Caco-2 (cell line): ENCODE data around the gene SMS. TPM values are rescaled to one million over a fixed set of nuclear protein-coding genes. Genes with fewer than 3 reads are reported as not detected.

ENCODE experiments used
- BruUV-seq: library from RNA; stranded (reverse); fragments of 400-500 nt; replicated peaks from 2 replicates; lab custom pipeline; 2021; lab: Mats Ljungman, UMichigan
- CTCF ChIA-PET: fragments of 300-600 bp; sonication (Branson Sonifier 250); formaldehyde crosslinking; loops from one replicate; lab custom pipeline; 2022; ENCODE audit warnings: antibody characterized with exemption; lab: Charles Lee
- POLR2A ChIA-PET: fragments of 300-600 bp; sonication (Branson Sonifier 250); formaldehyde crosslinking; loops from one replicate; lab custom pipeline; 2022; ENCODE audit warnings: antibody characterized with exemption; lab: Charles Lee
- DNase-seq, 2 experiments: peaks; one replicate each; pipeline versions ENCODE4 v3.0.0 to v3.0.0-alpha.2; 2020 to 2022
- H3K27me3 ChIP-seq: replicated peaks from 2 replicates; pipeline ENCODE4 v1.6.0; 2011; ENCODE audit warnings: low read length; ENCODE audit not compliant: control insufficient read depth, insufficient read depth
- H3K36me3 ChIP-seq: 2 replicates; pipeline ENCODE4 v1.5.1; 2011; ENCODE audit warnings: low read length; ENCODE audit not compliant: control insufficient read depth, insufficient read depth
- H3K4me1 ChIP-seq: fragments of 250-450 bp; sonication (Bioruptor Pico); 2 replicates; pipeline ENCODE4 v1.5.1; 2020; ENCODE audit warnings: mild to moderate bottlenecking
- H3K4me3 ChIP-seq: 2 replicates; pipeline ENCODE4 v1.5.1; 2011; ENCODE audit warnings: low read depth, mild to moderate bottlenecking, control low read depth, low read length
- H3K9me3 ChIP-seq: fragments of 250-450 bp; sonication (Bioruptor Pico); 2 replicates; pipeline ENCODE4 v1.5.1; 2020; ENCODE audit warnings: mild to moderate bottlenecking, moderate library complexity
- H3K27ac Mint-ChIP-seq: one replicate; pipeline ENCODE4 v1.8.0; 2022; ENCODE audit warnings: mixed read lengths; ENCODE audit not compliant: unreplicated experiment
- H3K27me3 Mint-ChIP-seq: one replicate; pipeline ENCODE4 v1.8.0; 2022; ENCODE audit warnings: mixed read lengths; ENCODE audit not compliant: insufficient read depth, unreplicated experiment
- H3K36me3 Mint-ChIP-seq: one replicate; pipeline ENCODE4 v1.8.0; 2022; ENCODE audit warnings: mild to moderate bottlenecking, mixed read lengths; ENCODE audit not compliant: insufficient read depth, unreplicated experiment
- H3K4me1 Mint-ChIP-seq: one replicate; pipeline ENCODE4 v1.8.0; 2022; ENCODE audit warnings: low read depth, mixed read lengths; ENCODE audit not compliant: unreplicated experiment
- H3K4me3 Mint-ChIP-seq: one replicate; pipeline ENCODE4 v1.8.0; 2022; ENCODE audit warnings: mild to moderate bottlenecking, moderate library complexity, mixed read lengths; ENCODE audit not compliant: unreplicated experiment
- H3K9me3 Mint-ChIP-seq: one replicate; pipeline ENCODE4 v1.8.0; 2022; ENCODE audit warnings: mixed read lengths; ENCODE audit not compliant: unreplicated experiment
- CTCF ChIP-seq, 2 experiments: fragments of 200-600 bp in 1 of 2; IDR thresholded peaks; 1 replicate in 1 of 2; 2 replicates in 1 of 2; pipeline versions ENCODE4 v1.5.1 to v1.8.0; 2011 to 2022; ENCODE audit warnings: antibody characterized with exemption in 1 of 2, control low read depth in 1 of 2, inconsistent platforms in 1 of 2, low read depth in 1 of 2, low read length in 1 of 2, mild to moderate bottlenecking in 1 of 2, moderate library complexity in 1 of 2; ENCODE audit not compliant: insufficient read depth in 1 of 2, severe bottlenecking in 1 of 2, unreplicated experiment in 1 of 2
- intact Hi-C: fragments of 100-400 bp; cut with micrococcal nuclease; formaldehyde crosslinking; loops from one replicate; pipeline ENCODE4 v1.10.0; 2022; ENCODE audit not compliant: unreplicated experiment
- total RNA-seq: library from RNA; stranded (reverse); gene quantifications from 2 replicates; pipeline ENCODE4 v1.2.3, GENCODE V29; 2022

Gene SMS
- total RNA-seq, 1 experiment from 2014 or later = 158 TPM

- POLR2A ChIA-PET = no interaction called here
- Mint-ChIP-seq H3K4me3 (no peak overlapping the region), H3K9me3 (no peaks in the 10 kb centered on the region), H3K27ac (no peak overlapping the region), H3K36me3 (no peaks in the 10 kb centered on the region), H3K27me3 (no peaks in the 10 kb centered on the region), H3K4me1 (no peaks in the 10 kb centered on the region)
- intact Hi-C loops = no loop called here
- Histone ChIP-seq H3K27me3 (no peaks in the 10 kb centered on the region), H3K9me3 (no peaks in the 10 kb centered on the region), H3K4me1 (no peaks in the 10 kb centered on the region), H3K4me3 (no peak overlapping the region), H3K36me3 (no peaks in the 10 kb centered on the region)
- no peak for DNase-seq
- BruUV-seq = no TSS peak
- CTCF ChIA-PET = no interaction called here
- TF ChIP-seq CTCF (IDR thresholded peaks at IDR 0.05; ENCODE audit: insufficient read depth in 1 of 2, low read depth in 1 of 2, low read length in 1 of 2, severe bottlenecking in 1 of 2, unreplicated experiment in 1 of 2) = no peak
Measured at GRCh38 chrX:22032506-22032905, 92.0 kb downstream of the SMS start.

- Histone ChIP-seq H3K9me3 (no peaks in the 10 kb centered on the region), H3K4me1 (no peaks in the 10 kb centered on the region), H3K27me3 (no peaks in the 10 kb centered on the region), H3K36me3 (no peaks in the 10 kb centered on the region), H3K4me3 (no peak overlapping the region)
- no peak for TF ChIP-seq CTCF (IDR thresholded peaks at IDR 0.05; ENCODE audit: insufficient read depth in 1 of 2, low read depth in 1 of 2, low read length in 1 of 2, severe bottlenecking in 1 of 2, unreplicated experiment in 1 of 2)
- no TSS peak for BruUV-seq
- DNase-seq = no peak
- no peaks in the 10 kb centered on the region for H3K27me3 Mint-ChIP-seq
- H3K27ac Mint-ChIP-seq = no peak overlapping the region
- CTCF ChIA-PET = no interaction called here
- H3K36me3 Mint-ChIP-seq = no peaks in the 10 kb centered on the region
- H3K4me3 Mint-ChIP-seq = no peak overlapping the region
- POLR2A ChIA-PET = no interaction called here
- intact Hi-C loops = no loop called here
- H3K9me3 Mint-ChIP-seq = no peaks in the 10 kb centered on the region
- H3K4me1 Mint-ChIP-seq = no peaks in the 10 kb centered on the region
Measured at GRCh38 chrX:22033818-22034217, 93.3 kb downstream of the SMS start.

GRCh38 chrX:22035236-22035635, 94.7 kb downstream of the SMS start:
- H3K4me3 ChIP-seq = no peak overlapping the region
- H3K27me3 ChIP-seq = no peaks in the 10 kb centered on the region
- Mint-ChIP-seq H3K4me3 (no peak overlapping the region), H3K36me3 (no peaks in the 10 kb centered on the region), H3K4me1 (no peaks in the 10 kb centered on the region), H3K27ac (no peak overlapping the region), H3K9me3 (no peaks in the 10 kb centered on the region), H3K27me3 (no peaks in the 10 kb centered on the region)
- no peak for DNase-seq
- intact Hi-C loops = no loop called here
- TF ChIP-seq CTCF (IDR thresholded peaks at IDR 0.05; ENCODE audit: insufficient read depth in 1 of 2, low read depth in 1 of 2, low read length in 1 of 2, severe bottlenecking in 1 of 2, unreplicated experiment in 1 of 2) = no peak
- H3K36me3 ChIP-seq = no peaks in the 10 kb centered on the region
- CTCF ChIA-PET = interaction anchor here (0.6 kb wide), 1 partner anchor 49 kb away, joined by 7 read pairs; no protein-coding TSS in a partner anchor
- POLR2A ChIA-PET = no interaction called here
- BruUV-seq = no TSS peak
- H3K4me1 ChIP-seq = no peaks in the 10 kb centered on the region
- no peaks in the 10 kb centered on the region for H3K9me3 ChIP-seq
